ENCODE measurements around the gene OR5T3.
"Not testable (repeated sequence)": the region's sequence is repeated elsewhere in the genome, so short reads cannot be mapped to it uniquely, and the experiment has no call there.

OR5T3 gene

GRCh38 chr11:56251954-56252353 is at the start of gene OR5T3:
Gene OR5T3, plus strand, starts transcription at chr11:56252254. Its CDS starts 0 bp downstream, at chr11:56252254.
- no peak for DNase-seq

- no peak for DNase-seq
Measured at GRCh38 chr11:56207790-56208189, 44.3 kb upstream of the OR5T3 start.

DNA sequence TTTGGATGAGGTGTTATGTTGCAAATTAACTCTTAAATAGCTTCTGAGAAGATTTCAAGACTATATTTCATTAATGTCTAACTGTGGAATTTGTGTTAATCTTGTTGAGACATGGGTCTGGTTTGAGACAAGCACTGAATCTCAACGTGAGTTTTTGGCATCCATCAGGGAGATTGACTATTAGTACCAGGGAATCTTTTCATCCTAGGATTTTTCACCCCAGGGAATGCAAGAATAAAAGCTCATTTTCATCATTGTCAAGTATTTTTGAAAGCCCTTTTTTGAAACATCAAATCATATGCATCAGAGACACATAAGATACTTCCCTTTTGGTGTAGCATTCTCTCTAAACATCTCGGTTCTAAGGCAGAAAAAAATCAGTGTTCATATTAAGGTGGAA is 37.5 kb upstream of the OR5T3 start:
- DNase-seq, result no peak

- not testable (repeated sequence) for DNase-seq
Measured at GRCh38 chr11:56219735-56220134, 32.3 kb upstream of the OR5T3 start.

- no peak for DNase-seq
Measured at GRCh38 chr11:56234155-56234554, 17.9 kb upstream of the OR5T3 start, which contains the start of gene OR5T2. Gene OR5T2, minus strand, starts transcription at chr11:56234255. Its CDS starts 1,193 bp downstream, at chr11:56233062.

- no peak for DNase-seq
Measured at GRCh38 chr11:56271092-56271491, 19.0 kb downstream of the OR5T3 start.

DNA sequence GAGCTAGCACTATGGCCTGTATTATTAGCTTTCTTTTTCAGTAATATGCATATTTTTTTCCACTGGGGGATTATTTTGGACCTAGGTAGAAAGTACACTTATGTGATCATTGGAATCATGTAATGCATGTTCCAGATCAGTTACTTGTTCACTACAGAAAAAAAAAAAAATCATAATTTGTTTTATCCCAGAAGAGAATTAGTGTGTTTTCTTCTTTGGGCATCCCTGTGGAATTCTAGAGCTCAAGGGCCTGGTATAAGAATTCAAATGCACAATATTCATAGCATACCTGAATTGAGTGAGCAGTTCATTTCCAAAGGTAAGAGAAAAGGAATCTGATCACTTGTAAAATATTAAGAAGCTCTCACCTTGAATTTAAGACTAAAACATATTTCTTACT is 21.8 kb downstream of the OR5T3 start, which contains the start of gene OR5T1:
OR5T1 (plus strand) TSS at position 301 of the 400 bp plus-strand sequence. CDS start 1,485 bp downstream, outside the sequence.
- no peak for DNase-seq

DNA sequence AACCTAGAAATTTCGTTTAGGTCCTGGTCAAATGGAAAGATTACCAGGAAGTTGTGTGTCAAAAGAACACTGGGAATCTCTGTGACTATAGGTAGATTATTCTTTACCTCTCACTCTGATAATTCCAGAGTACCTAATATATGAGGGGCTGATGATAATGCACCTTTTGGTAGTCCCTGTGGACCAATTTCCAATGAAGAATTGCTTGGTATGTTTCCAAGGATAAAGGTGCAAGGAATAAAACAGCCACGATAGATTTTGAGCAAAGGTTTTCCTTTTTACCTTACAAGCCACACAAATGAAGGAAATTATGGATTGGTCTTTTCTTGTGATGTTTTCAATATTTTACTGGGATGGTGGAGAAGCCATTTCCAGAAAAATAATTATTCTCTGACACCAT is 40.1 kb downstream of the OR5T3 start, which contains the start of gene OR8H1:
OR8H1 (minus strand) TSS at position 101 of the 400 bp plus-strand sequence. CDS start 1,192 bp downstream, outside the sequence.
- DNase-seq, result no peak

DNA sequence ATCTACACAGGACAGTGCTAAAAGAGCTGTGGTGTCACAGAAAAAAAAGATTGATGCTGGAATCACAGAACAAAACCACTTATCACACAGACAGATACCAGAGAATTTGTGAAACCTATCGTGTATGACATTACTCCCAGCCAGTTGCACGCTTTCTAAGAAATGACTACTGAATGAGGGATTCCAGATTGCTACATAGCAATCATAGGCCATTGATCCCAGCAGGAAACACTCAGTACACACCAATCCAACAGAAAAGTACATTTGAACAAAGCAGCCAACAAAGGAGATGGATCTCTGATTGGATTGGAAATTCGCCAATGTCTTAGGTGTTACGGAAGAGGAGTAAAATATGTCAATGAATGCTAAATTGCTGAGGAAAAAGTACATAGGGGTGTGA is 44.8 kb downstream of the OR5T3 start:
- DNase-seq, result no peak
